GM19023 (cell line): ENCODE data around the gene AFF1.

Source experiments
- ATAC-seq: cut with Tn5 transposase; IDR thresholded peaks from one replicate; pipeline ENCODE4 v1.9.1; 2021; ENCODE audit warnings: mild to moderate bottlenecking, moderate library complexity; ENCODE audit not compliant: unreplicated experiment

AFF1 gene

DNA sequence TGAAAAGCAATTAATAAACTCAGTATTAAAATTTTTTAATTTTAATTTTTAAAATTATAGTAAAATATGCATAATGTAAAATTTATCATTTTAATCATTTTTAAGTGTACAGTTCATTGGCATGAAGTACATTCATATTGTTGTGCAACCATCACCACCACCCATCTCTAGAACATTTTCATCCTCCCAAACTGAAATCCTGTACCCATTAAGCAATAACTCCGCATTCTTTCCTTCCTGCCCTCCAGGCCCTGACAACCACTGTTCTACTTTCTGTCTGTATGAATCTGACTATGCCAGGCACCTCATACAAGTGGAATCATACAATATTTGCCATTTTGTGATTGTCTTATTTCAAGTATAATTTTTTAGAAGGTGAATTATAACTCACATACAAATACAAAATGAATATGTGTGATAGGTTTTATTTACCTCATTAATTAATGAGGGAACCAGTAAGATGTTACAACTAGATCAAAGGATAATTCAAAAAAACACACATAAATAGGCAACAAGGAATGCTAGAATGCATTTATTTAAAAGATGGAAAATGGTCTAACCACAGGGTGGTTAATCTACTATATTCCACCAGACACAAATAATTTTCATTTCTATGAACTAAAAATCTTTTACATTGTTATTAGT, 13.1 kb upstream of the AFF1 start:
- ATAC-seq: no peak

- ATAC-seq: no peak
Measured at GRCh38 chr4:86924811-86925210, 10.0 kb upstream of the AFF1 start.

DNA sequence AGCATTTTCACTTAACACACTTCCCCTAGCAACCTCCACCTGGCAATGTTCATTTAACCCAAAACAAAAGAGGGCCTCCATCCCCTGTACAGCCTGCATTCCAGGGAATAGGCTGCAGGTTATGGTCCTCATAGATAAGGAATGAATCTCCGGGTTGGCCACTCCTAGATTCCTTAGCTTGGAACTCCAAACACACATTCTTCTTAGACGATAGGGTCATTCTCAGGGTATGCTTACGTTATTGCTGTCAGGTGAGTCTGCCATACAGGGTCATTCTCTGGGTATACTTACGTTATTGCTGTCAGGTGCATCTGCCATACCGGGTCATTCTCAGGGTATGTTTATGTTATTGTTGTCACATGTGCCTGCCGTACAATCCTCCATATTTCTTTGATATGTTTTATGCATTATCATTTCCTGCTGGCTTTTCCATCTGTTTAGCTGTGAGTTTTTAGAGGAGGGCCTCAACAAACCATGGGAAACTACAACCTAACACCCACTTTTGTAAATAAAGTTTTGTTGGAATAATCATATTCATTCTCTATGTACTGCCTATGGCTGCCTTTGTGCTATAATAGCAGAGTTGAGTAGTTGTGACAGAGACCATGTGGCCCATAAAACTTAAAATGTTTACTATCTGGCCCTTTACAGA, 8.2 kb upstream of the AFF1 start:
- ATAC-seq: no peak

DNA sequence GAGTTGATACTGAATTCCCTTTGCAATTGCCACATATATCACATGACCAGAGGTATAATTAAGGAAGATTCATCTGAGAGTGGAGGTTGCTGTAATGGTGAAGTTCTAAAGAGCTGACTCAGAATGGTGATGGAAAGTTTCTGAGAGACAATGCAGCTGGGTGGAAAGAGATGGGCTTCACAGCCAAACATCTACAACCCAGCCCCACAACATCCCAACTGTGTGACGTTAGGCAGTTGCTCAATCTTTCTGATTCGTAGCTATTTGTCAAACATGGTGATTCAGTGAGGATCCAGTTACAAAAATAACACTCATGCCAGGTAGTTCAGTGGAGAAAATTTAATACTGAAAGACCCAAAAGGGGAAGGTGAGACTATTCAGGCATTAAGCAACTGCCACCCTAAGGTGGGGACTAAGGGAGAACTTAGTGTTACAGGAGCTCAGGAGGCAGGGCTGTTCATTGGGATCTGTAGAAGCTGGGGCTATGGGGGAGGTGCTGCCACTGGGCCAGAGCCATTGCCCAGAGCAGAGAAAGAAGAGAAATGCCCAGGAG, 6.9 kb upstream of the AFF1 start:
- ATAC-seq: no peak

DNA sequence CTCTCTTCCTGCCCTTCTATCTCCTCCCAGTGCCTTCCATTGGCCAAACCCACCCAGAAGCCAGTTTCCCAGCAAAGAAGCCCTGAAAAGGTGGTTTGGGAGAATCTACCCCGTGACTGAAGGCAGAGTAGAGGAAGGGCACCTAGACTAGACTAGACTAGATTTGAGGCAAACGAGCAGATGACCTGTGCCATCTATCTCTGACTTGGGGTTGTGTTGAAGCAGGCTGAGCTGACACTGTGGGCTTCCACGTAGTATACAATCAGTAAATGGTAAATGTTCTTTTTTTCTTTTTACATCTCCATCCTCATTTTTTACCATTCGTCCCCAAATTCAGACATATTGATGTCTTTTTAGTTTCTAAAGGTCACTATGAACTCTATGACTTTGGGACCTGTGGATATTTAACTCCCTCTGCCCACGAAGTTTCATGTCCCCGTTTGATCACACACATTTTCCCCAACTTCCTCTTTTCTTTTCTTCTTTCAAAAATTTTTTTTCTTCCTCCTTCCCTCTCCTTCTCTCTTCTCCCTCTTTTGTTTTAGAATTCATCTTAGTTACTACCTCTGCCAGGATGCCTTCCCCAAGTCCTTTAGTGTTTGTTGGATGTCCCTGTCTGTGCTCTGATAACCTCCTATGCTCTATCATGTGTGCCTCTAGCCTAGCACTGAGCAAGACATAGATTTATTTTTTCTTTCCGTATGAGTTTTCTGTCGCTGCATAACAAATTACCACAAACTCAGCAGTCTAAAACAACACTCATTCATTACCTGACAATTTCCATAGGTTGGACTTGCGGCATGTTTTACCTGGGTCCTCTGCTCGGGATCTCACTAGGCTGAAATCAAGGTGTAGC, 6.2 kb upstream of the AFF1 start:
- ATAC-seq: no peak

GRCh38 chr4:86934147-86934770, 552 bp upstream of the AFF1 start:
- ATAC-seq: no peak

DNA sequence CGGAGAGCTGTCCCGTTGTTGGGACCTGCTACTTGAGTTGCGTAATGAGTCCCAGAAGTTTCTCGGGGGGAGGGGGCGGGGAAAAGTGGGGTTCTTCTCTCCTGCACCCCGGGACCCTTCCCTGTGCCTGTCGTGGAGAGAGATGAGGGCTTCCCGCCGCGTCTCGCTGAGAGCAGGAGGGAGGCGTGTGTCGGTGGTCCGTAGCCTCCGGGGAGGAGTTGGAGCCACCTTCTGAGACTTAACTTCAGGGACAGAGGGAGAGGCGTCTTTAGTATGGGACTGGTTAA, 698 bp downstream of the AFF1 start:
- no peak for ATAC-seq

- peak; percentile 34 for ATAC-seq
Measured at GRCh38 chr4:86935853-86936733, 1.3 kb downstream of the AFF1 start.

DNA sequence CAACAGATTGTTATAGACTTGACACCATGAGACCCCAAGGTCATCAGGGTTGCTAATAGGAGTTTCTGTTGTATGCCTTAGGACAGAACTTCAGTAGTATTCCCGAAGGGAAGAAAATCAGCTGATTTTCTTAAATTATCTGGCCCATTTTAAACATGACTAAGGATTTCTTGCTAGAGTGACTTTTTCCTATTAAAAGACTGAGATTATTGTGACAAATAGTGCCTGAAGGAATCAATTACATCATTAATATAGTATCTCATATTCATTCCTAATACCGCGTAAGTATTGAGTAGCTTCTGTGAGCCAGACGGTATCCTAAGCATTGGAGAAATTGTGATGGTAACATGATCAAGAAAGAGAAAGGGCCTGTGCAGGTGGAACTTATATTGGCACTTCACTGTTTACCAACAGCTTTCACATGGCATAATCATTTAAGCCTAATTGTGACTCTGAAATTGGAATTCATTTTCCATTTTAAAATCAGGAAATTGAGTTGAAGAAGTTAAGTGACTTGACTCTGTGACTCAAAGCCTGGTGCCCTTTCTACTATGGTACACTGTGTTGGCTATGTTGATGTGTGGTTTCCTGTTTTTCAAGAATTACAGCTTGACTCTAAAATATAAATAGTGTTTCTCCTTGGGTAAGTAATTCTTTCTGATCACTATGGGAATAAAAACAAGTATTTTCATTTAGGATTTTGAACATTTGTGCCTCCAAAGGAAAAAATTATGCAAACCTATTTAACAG, 4.1 kb downstream of the AFF1 start:
- no peak for ATAC-seq

- ATAC-seq: peak; percentile 52
Measured at GRCh38 chr4:86939729-86940575, 5.1 kb downstream of the AFF1 start.

DNA sequence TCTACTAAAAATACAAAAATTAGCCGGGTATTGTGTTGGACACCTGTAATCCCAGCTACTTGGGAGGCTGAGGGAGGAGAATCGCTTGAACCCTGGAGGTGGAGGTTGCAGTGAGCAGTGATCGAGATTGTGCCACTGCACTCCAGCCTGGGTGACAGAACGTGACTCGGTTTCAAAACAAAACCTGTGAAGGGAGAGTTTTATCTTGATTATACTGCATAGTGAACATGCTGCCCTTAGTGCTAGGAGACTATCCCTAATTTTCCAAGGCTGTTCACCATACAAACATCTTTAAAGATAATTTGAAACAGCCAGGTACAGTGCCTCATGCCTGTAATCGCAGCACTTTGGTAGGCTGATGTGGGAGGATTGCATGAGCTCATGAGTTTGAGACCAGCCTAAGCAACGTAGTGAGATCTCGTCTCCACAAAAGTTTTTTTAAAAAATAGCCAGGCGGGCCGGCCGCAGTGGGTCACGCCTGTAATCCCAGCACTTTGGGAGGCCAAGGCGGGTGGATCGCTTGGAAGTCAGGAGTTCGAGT, 6.2 kb downstream of the AFF1 start:
- no peak for ATAC-seq

DNA sequence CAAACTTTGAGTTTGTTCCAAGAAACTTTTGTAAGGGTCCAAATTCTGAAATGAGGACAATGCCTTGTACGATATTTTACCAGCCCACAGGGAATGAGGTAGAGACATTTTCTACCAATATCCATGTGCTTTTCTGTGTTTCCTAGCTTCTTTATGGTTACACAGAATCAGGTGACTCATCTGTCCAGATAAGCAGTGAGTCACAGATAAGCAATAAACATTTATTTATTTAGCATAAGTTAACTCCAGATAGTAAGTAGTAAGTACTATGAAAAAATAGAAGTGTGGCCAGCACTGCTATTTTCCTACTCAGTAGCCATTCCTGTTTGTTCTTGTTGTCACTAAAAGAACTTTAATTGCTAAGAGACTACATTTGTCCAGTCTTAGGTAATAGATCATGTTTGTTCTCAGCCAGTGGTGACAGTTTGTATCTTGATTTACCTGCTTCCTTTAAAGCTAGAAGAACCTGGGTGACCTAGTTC, 7.4 kb downstream of the AFF1 start:
- no peak for ATAC-seq

DNA sequence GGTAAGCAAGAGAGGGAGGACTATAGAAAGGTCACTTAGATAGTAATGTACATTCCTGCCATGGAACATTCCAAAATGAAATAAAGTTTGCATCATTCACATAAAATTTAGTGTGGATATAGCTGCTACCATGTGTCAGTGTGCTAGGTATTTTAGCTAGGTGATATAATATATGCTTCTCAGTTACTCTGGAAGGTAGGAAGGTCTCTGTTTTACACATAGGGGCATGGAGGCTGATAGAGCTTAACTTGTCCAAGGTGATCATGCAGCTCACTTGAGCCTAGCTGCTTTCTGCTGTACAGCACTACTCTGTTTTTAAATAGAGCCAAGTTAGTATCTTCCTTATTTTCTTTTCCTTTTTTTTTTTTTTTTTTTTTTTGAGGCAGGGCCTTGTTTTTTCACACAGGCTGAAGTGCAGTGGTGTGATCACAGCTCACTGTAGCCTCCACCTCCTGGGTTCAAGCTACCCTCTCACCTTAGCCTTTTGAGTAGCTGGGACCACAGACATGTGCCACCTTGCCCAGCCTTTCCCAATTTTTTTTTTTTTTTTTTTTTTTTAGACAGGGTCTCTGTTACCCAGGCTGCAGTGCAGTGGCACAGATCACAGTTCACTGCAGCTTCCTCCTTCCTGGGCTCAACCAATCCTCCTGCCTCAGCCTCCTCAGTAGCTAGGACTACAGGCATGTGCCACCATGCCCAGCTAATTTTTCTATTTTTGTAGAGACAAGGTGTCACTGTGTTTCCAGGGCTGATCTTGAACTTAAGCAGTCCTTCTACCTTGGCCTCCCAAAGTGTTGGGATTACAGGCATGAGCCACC, 10.4 kb downstream of the AFF1 start:
- no peak for ATAC-seq

- ATAC-seq: no peak
Measured at GRCh38 chr4:86946868-86947500, 12.2 kb downstream of the AFF1 start.

GRCh38 chr4:86947501-86948120, 12.8 kb downstream of the AFF1 start:
- no peak for ATAC-seq

- ATAC-seq: no peak
Measured at GRCh38 chr4:86948276-86948675, 13.5 kb downstream of the AFF1 start.
